ENCODE results near the gene AP1G2. TPM values are rescaled to one million over a fixed set of nuclear protein-coding genes. Genes with fewer than 3 reads are reported as not detected.

AP1G2 gene
- total and polyA plus RNA-seq, 4 donors: 12.4 to 26.6 (median 17.3) TPM

GRCh38 chr14:23566778-23567185, 809 bp downstream of the AP1G2 start (continued):
- TF ChIP-seq REST (IDR thresholded peaks at IDR 0.05) (no peak), EGR1 (IDR thresholded peaks at IDR 0.05; ENCODE audit: low read depth in 2 of 2) (no peak)

- DNase-seq (ENCODE audit: low spot score): no peak
- Histone ChIP-seq H3K9me3 (ENCODE audit: control insufficient read depth in 4 of 4, low read length in 3 of 4) (no peaks in the 10 kb centered on the region), H3K27ac (ENCODE audit: low read depth in 1 of 2, low read length in 2 of 2) (no peak overlapping the region), H3K36me3 (ENCODE audit: control insufficient read depth in 4 of 4, insufficient read depth in 3 of 4, low read depth in 1 of 4, low read length in 3 of 4) (peaks cover 0 to 6% (median 3%) of the 10 kb centered on the region in 4 donors), H3K27me3 (ENCODE audit: control insufficient read depth in 4 of 4, insufficient read depth in 4 of 4, low read length in 3 of 4) (no peaks in the 10 kb centered on the region), H3K9ac (ENCODE audit: low read depth in 1 of 2, low read length in 2 of 2) (no peak overlapping the region), H3K4me1 (ENCODE audit: control insufficient read depth in 4 of 4, insufficient read depth in 4 of 4, low read length in 3 of 4) (peaks cover 0 to 30% (median 19%) of the 10 kb centered on the region in 4 donors), H3K4me3 (ENCODE audit: low read depth in 1 of 3, low read length in 3 of 3) (no peak overlapping the region)
- 96% methylated on average over 10 of the region's 10 CpGs for WGBS
- TF ChIP-seq EGR1 (IDR thresholded peaks at IDR 0.05; ENCODE audit: low read depth in 2 of 2) (no peak), NR2F2 (IDR thresholded peaks at IDR 0.05) (no peak), ATF3 (IDR thresholded peaks at IDR 0.05) (no peak), REST (IDR thresholded peaks at IDR 0.05) (no peak), JUND (IDR thresholded peaks at IDR 0.05) (no peak), RXRA (IDR thresholded peaks at IDR 0.05) (no peak), HNF4A (conservative IDR thresholded peaks at IDR 0.05) (no peak), MAX (IDR thresholded peaks at IDR 0.05) (no peak), RAD21 (IDR thresholded peaks at IDR 0.05) (no peak), ZBTB33 (IDR thresholded peaks at IDR 0.05) (no peak), GABPA (IDR thresholded peaks at IDR 0.05 in 1 of 2, conservative IDR thresholded peaks at IDR 0.05 in 1 of 2) (no peak), FOXA2 (IDR thresholded peaks at IDR 0.05) (no peak), FOXA1 (IDR thresholded peaks at IDR 0.05) (no peak), CTCF (IDR thresholded peaks at IDR 0.05; ENCODE audit: low read depth, low read length, missing input control) (no peak), YY1 (IDR thresholded peaks at IDR 0.05) (no peak)
Measured at GRCh38 chr14:23566112-23566777, 1.3 kb downstream of the AP1G2 start.
